ENCODE measurements around the gene GPR39.

DNA sequence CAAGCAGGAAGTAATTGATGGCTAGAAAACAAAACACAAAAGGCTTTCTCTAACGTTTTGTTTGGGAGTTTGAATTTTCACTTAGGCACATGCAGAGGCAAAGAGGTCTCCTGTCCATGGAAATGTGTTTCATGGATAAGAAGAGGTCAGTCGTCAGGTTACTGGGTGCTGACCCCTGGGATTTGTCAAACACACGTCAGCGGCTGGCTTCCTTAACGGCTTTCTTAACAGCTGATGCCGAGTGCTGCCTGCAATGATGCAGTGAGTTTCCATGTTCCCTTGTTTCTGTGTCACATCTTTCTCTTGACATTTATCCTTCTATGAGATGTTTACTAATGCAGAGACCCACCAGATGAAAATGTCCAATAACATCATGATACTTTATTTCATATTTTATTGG is 31.7 kb downstream of the GPR39 start:
- TF ChIP-seq, protein P1, sequence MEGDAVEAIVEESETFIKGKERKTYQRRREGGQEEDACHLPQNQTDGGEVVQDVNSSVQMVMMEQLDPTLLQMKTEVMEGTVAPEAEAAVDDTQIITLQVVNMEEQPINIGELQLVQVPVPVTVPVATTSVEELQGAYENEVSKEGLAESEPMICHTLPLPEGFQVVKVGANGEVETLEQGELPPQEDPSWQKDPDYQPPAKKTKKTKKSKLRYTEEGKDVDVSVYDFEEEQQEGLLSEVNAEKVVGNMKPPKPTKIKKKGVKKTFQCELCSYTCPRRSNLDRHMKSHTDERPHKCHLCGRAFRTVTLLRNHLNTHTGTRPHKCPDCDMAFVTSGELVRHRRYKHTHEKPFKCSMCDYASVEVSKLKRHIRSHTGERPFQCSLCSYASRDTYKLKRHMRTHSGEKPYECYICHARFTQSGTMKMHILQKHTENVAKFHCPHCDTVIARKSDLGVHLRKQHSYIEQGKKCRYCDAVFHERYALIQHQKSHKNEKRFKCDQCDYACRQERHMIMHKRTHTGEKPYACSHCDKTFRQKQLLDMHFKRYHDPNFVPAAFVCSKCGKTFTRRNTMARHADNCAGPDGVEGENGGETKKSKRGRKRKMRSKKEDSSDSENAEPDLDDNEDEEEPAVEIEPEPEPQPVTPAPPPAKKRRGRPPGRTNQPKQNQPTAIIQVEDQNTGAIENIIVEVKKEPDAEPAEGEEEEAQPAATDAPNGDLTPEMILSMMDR (IDR thresholded peaks at IDR 0.05) = no peak
- TF ChIP-seq POLR2A (IDR thresholded peaks at IDR 0.05) = no peak

All from vagina (tissue), 2 donors.